Lower lobe of right lung (tissue), 2 donors: Measurements from ENCODE around the gene SLC7A1. TPM values are rescaled to one million over a fixed set of nuclear protein-coding genes. Genes with fewer than 3 reads are reported as not detected.

Experiments used
- ATAC-seq, 2 donors: fragments of 200-7000 bp; cut with Tn5 transposase; one replicate each; pipeline ENCODE4 v1.9.1; 2020 to 2022; ENCODE audit warnings: mild to moderate bottlenecking in 2 of 2, moderate library complexity in 2 of 2
- DNase-seq: peaks from one replicate; pipeline ENCODE4 v3.0.0-alpha.2; 2020
- H3K27ac ChIP-seq: fragments of 200-600 bp; one replicate; pipeline ENCODE4 v1.8.0; 2022
- H3K27me3 ChIP-seq: fragments of 200-600 bp; one replicate; pipeline ENCODE4 v1.8.0; 2022; ENCODE audit warnings: low read depth
- H3K36me3 ChIP-seq: fragments of 200-600 bp; one replicate; pipeline ENCODE4 v1.8.0; 2022; ENCODE audit warnings: mild to moderate bottlenecking
- H3K4me1 ChIP-seq: fragments of 200-600 bp; one replicate; pipeline ENCODE4 v1.8.0; 2022
- H3K4me3 ChIP-seq: fragments of 200-600 bp; one replicate; pipeline ENCODE4 v1.8.0; 2022; ENCODE audit warnings: mild to moderate bottlenecking
- H3K9me3 ChIP-seq: fragments of 200-600 bp; one replicate; pipeline ENCODE4 v1.8.0; 2022
- intact Hi-C: fragments of 100-400 bp; cut with DNase I; formaldehyde crosslinking; loops from one replicate; pipeline ENCODE4 v1.11.0; 2022
- total RNA-seq: library from RNA; stranded (reverse); fragmentation: NEBNext Ultra II Directional; extraction: Animal tissue kit (Norgen Biotek cat#: 25700); gene quantifications from one replicate; pipeline ENCODE4 v1.2.1, GENCODE V29; 2021
- TF ChIP-seq, protein P1 (sequence below): fragments of 200-600 bp; IDR thresholded peaks from one replicate; pipeline ENCODE4 v1.8.0; 2022; ENCODE audit warnings: antibody characterized with exemption, mild to moderate bottlenecking
- donor health status: DM: no; HTN: yes; CAD: no; lungs with severe emphysema.

Gene SLC7A1
- total RNA-seq, 1 donor from 2014 or later, result 19.2 TPM

DNA sequence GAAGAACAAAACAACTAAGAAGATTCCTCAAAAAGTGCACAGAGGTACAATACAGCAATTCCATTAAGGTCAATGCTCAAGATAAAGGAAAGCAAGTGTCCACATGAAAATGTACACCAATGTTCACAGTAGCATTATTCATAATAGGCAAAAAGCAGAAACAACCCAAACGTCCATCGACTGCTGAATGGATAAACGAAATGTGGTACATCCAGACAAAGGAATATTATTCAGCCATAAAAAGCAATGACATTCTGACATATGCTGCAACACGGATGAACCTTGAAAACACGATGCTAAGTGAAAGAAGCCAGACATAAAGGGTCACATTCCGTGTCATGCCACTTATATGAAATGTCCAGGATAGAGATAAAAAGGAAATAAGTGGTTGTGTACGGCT is 29.3 kb downstream of the SLC7A1 start:
- Histone ChIP-seq H3K27me3 (no peaks in the 10 kb centered on the region), H3K4me3 (no peak overlapping the region), H3K36me3 (no peaks in the 10 kb centered on the region), H3K4me1 (peaks cover 3% of the 10 kb centered on the region), H3K27ac (no peak overlapping the region), H3K9me3 (no peaks in the 10 kb centered on the region)
- ATAC-seq, result no peak
- intact Hi-C loops, result no loop called here
- TF ChIP-seq, protein P1, sequence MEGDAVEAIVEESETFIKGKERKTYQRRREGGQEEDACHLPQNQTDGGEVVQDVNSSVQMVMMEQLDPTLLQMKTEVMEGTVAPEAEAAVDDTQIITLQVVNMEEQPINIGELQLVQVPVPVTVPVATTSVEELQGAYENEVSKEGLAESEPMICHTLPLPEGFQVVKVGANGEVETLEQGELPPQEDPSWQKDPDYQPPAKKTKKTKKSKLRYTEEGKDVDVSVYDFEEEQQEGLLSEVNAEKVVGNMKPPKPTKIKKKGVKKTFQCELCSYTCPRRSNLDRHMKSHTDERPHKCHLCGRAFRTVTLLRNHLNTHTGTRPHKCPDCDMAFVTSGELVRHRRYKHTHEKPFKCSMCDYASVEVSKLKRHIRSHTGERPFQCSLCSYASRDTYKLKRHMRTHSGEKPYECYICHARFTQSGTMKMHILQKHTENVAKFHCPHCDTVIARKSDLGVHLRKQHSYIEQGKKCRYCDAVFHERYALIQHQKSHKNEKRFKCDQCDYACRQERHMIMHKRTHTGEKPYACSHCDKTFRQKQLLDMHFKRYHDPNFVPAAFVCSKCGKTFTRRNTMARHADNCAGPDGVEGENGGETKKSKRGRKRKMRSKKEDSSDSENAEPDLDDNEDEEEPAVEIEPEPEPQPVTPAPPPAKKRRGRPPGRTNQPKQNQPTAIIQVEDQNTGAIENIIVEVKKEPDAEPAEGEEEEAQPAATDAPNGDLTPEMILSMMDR, result no peak
- DNase-seq, result no peak

DNA sequence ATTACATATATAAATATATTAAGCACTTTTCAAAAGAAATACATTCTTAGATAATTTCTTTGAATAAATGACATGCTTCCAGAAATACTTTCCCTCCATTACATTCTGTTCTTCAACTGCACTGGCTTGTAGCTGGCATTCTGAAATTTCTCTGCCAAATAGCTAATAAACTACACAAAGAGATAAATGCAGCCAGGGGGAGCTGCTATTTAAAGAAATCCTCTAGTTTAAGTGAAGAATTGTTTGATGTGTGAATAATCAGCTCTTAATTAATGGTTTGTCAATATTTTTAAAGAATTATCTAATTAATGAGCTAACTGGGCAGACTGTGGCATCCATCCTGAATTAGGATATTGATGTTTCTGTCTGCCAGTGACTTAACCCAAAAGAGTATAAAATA is 30.7 kb downstream of the SLC7A1 start:
- H3K36me3 ChIP-seq, result no peaks in the 10 kb centered on the region
- ATAC-seq (no peak), DNase-seq (no peak)
- peaks cover 2% of the 10 kb centered on the region for H3K4me1 ChIP-seq
- no peaks in the 10 kb centered on the region for H3K9me3 ChIP-seq
- no peaks in the 10 kb centered on the region for H3K27me3 ChIP-seq
- intact Hi-C loops, result no loop called here
- H3K27ac ChIP-seq, result no peak overlapping the region
- TF ChIP-seq, protein P1, result no peak
- H3K4me3 ChIP-seq, result no peak overlapping the region

DNA sequence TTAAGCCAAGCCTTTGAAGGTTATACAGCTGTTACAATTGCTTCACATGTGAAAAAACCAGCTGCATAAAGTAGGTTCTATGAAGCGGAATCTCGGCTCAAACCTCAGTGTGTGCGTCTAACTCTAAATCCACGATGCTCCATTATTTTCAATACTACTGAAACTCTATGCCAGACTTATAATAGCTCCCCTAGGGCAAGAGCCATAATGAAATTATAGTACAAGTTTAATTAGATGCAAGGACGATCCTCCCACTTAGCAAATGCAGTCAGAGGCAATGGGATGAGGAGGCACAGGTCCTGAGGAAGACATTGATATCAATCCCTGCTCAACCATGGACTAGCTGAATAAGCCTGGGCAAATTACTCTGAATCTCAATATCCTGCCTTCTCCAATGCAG is 31.1 kb downstream of the SLC7A1 start:
- H3K9me3 ChIP-seq, result no peaks in the 10 kb centered on the region
- intact Hi-C loops, result no loop called here
- TF ChIP-seq, protein P1, result no peak
- H3K4me3 ChIP-seq, result no peak overlapping the region
- ATAC-seq, result no peak
- H3K36me3 ChIP-seq, result no peaks in the 10 kb centered on the region
- H3K4me1 ChIP-seq, result no peaks in the 10 kb centered on the region
- DNase-seq, result no peak
- H3K27ac ChIP-seq, result no peak overlapping the region
- no peaks in the 10 kb centered on the region for H3K27me3 ChIP-seq

DNA sequence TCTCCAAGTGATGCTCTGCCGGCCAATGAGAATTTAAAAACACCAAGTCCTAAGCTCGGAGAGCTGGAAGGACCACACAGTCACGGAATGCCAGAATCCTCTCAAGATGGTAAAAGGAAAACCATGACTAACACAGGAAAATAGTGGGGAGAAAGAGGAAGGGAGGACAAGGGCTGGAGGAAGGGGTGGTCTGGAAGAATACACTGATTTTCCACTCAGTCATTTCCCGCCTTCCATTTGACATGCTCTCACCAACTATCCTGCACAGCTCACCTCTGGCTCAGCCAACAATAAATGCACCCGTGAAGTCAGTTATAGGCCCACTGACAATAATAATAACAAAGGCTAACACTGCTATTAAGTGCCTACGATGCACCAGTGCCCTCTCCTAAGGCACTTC is 31.5 kb downstream of the SLC7A1 start:
- H3K36me3 ChIP-seq, result no peaks in the 10 kb centered on the region
- no peaks in the 10 kb centered on the region for H3K9me3 ChIP-seq
- no peak for DNase-seq
- TF ChIP-seq, protein P1, result no peak
- intact Hi-C loops, result no loop called here
- no peaks in the 10 kb centered on the region for H3K4me1 ChIP-seq
- H3K4me3 ChIP-seq, result no peak overlapping the region
- no peak overlapping the region for H3K27ac ChIP-seq
- no peaks in the 10 kb centered on the region for H3K27me3 ChIP-seq
- ATAC-seq, result no peak

DNA sequence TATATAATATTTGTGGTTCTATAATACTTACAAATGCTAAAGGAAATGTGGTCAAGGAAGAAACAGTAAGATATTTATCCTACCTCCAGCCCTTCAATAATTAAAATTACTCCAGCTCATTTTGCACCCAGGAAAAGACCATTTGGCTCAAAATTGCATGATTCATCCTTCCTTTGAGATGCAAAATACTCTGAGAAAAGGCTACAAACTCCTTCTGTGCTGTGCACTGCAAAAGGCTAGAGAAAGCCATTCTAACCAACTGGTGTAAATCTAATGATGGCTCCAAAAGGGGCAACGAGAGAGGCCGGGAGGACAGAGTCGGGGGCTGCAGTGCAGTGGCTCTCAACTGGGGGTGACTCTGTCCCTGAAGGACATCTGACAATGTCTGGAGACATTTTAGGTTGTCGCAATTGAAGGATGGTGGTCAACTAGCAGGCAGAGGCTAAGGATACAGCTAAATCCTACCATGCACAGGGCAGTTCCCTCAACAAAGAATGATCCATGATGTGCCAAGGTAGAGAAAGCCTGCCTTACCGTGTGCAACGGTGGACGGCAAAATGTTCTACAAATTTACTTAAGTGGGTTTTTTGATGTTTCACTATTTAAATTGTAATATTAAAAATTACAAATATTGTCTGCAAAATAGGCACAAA is 32.6 kb downstream of the SLC7A1 start:
- Histone ChIP-seq H3K9me3 (no peaks in the 10 kb centered on the region), H3K4me1 (no peaks in the 10 kb centered on the region), H3K36me3 (no peaks in the 10 kb centered on the region), H3K27me3 (no peaks in the 10 kb centered on the region), H3K4me3 (no peak overlapping the region), H3K27ac (no peak overlapping the region)
- intact Hi-C loops, result no loop called here
- ATAC-seq (no peak), DNase-seq (no peak)
- TF ChIP-seq, protein P1, result no peak
